Activated CD4-positive, alpha-beta T cell treated with anti-CD3 and anti-CD28 coated beads, Interleukin-2, amount 10 ng/mL, durations not matched to agents 7 days and 5 days (primary cell): Measurements from ENCODE around the gene LTBP1. TPM values are rescaled to one million over a fixed set of nuclear protein-coding genes. Genes with fewer than 3 reads are reported as not detected.
"Not testable (repeated sequence)": the region's sequence is repeated elsewhere in the genome, so short reads cannot be mapped to it uniquely, and the experiment has no call there.

Source experiments
- CTCF ChIA-PET: fragments of 350-600 bp; sonication (Branson Sonifier 250); formaldehyde crosslinking; loops from one replicate; lab custom pipeline; 2021; ENCODE audit warnings: antibody characterized with exemption; lab: Charles Lee
- POLR2A ChIA-PET: fragments of 350-600 bp; sonication (Branson Sonifier 250); formaldehyde crosslinking; loops from one replicate; lab custom pipeline; 2021; ENCODE audit warnings: antibody characterized with exemption; lab: Charles Lee
- DNase-seq: peaks from one replicate; pipeline ENCODE4 v3.0.0-alpha.2; 2020
- H3K27ac Mint-ChIP-seq: one replicate; pipeline ENCODE4 v1.8.0; 2021; ENCODE audit warnings: mild to moderate bottlenecking, moderate library complexity, mixed read lengths
- H3K27me3 Mint-ChIP-seq: one replicate; pipeline ENCODE4 v1.8.0; 2021; ENCODE audit warnings: mixed read lengths
- H3K36me3 Mint-ChIP-seq: one replicate; pipeline ENCODE4 v1.8.0; 2021; ENCODE audit warnings: low read depth, mixed read lengths
- H3K4me1 Mint-ChIP-seq: one replicate; pipeline ENCODE4 v1.8.0; 2021; ENCODE audit warnings: mixed read lengths
- H3K4me3 Mint-ChIP-seq: one replicate; pipeline ENCODE4 v1.8.0; 2021; ENCODE audit warnings: mild to moderate bottlenecking, moderate library complexity, mixed read lengths
- H3K9me3 Mint-ChIP-seq: one replicate; pipeline ENCODE4 v1.8.0; 2021; ENCODE audit warnings: mixed read lengths
- total RNA-seq, 2 experiments: library from RNA; stranded (reverse); gene quantifications; one replicate each; pipeline ENCODE4 v1.2.3, GENCODE V29; 2021

Gene LTBP1
- total RNA-seq, 2 experiments from 2014 or later: 0.17 to 0.27 TPM

DNA sequence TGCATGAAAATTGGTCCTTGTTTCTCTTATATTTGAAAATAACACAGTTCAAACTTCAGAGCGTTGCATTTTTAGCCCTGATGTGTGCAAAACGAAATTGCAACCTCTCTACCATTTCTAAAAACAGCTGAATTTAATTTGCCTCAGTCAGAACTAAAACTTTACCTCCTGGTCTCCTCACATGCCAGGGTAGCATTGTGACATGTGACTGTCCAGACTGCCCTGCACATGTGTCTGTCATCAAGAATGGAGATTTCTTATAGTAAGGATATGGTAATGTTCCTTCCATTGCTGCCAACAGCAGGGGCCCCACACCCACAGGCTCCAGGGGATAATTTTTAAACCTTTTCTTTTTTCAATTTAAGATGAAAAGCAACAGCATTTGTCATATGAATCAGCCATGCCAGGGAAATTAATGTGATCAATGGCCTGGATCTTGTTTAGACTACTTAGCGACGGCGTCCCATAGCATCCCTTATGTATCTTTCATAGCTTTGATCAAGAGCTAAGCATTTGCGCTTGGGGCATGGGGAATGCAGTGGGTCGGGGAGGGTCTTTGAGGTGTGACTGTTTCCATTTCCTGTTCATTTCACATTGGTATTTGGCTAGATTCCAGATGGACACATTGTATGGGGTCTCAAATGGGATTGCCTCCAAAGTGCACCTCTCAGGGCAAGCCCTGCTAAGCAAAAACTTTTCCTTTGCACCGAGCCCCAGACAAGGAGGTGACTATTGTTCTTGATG lies 437.3 kb downstream of the LTBP1 start:
- ChIA-PET CTCF (no interaction called here), POLR2A (interaction anchor here (0.7 kb wide), 1 partner anchor 605 kb away, joined by 3 read pairs; no protein-coding TSS in a partner anchor)
- peaks cover 4% of the 10 kb centered on the region for H3K27me3 Mint-ChIP-seq
- no peaks in the 10 kb centered on the region for H3K4me1 Mint-ChIP-seq
- H3K27ac Mint-ChIP-seq: no peak overlapping the region
- DNase-seq: no peak
- H3K9me3 Mint-ChIP-seq: no peaks in the 10 kb centered on the region
- no peak overlapping the region for H3K4me3 Mint-ChIP-seq
- no peaks in the 10 kb centered on the region for H3K36me3 Mint-ChIP-seq

DNA sequence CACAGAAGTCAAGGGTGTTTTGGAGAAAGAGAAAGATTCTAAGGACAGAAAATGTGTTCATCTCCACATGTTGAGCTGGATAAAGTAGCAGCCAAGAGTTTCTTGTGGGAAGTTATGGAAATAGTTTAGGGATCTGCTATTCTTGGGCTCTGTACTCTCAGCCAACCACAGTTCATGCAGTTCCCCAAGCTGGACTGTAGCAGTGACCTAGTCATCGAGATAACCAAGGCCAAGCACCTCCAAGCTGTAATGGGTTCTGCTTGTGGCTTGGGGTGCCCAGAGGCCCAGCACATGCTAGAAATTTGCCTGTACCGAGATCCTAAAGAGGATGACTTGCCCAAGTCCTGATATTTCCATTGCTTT lies 437.8 kb downstream of the LTBP1 start:
- no peak overlapping the region for H3K27ac Mint-ChIP-seq
- no peaks in the 10 kb centered on the region for H3K4me1 Mint-ChIP-seq
- ChIA-PET POLR2A (no interaction called here), CTCF (no interaction called here)
- H3K27me3 Mint-ChIP-seq: peaks cover 4% of the 10 kb centered on the region
- H3K4me3 Mint-ChIP-seq: no peak overlapping the region
- DNase-seq: no peak
- no peaks in the 10 kb centered on the region for H3K36me3 Mint-ChIP-seq
- H3K9me3 Mint-ChIP-seq: no peaks in the 10 kb centered on the region

DNA sequence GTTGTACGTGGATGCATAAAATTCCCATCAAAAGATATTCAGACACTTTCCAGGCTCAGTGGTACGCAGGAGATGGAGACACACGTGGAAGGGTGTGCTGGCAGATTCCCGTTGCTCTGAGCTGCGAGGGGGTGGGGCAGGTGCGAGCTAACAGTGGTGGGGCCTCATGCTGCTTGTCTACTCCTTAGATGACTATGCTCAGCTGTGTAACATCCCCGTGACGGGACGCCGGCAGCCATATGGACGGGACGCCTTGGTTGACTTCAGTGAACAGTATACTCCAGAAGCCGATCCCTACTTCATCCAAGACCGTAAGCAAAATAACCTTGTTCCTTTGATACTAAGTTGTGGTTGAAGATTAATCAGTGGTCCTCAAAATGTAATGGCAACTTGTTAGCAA lies 442.2 kb downstream of the LTBP1 start:
- Mint-ChIP-seq H3K9me3 (no peaks in the 10 kb centered on the region), H3K27ac (no peak overlapping the region), H3K4me1 (no peaks in the 10 kb centered on the region), H3K27me3 (peaks cover 6% of the 10 kb centered on the region), H3K4me3 (no peak overlapping the region), H3K36me3 (no peaks in the 10 kb centered on the region)
- DNase-seq: no peak
- ChIA-PET CTCF (no interaction called here), POLR2A (no interaction called here)

DNA sequence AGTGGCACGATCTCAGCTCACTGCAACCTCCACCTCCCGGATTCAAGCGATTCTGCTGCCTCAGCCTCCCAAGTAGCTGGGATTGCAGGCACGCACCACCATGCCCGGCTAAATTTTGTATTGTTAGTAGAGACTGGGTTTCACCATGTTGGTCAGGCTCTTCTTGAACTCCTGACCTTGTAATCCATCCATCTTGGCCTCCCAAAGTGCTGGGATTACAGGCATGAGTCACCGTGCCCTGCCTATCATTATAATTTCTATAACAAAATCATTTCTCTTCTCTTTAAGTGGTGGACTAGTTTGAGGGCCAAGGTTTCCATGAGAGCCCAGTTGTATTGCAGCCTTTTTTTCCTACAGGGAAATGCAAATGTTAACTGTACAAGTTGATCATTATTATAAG lies 442.9 kb downstream of the LTBP1 start:
- H3K9me3 Mint-ChIP-seq, DNase-seq, H3K27me3 Mint-ChIP-seq, H3K4me1 Mint-ChIP-seq, H3K4me3 Mint-ChIP-seq, POLR2A ChIA-PET, H3K27ac Mint-ChIP-seq, H3K36me3 Mint-ChIP-seq: not testable (repeated sequence)
- CTCF ChIA-PET: interaction anchor here (0.6 kb wide), 1 partner anchor 213 kb away, joined by 3 read pairs; no protein-coding TSS in a partner anchor

DNA sequence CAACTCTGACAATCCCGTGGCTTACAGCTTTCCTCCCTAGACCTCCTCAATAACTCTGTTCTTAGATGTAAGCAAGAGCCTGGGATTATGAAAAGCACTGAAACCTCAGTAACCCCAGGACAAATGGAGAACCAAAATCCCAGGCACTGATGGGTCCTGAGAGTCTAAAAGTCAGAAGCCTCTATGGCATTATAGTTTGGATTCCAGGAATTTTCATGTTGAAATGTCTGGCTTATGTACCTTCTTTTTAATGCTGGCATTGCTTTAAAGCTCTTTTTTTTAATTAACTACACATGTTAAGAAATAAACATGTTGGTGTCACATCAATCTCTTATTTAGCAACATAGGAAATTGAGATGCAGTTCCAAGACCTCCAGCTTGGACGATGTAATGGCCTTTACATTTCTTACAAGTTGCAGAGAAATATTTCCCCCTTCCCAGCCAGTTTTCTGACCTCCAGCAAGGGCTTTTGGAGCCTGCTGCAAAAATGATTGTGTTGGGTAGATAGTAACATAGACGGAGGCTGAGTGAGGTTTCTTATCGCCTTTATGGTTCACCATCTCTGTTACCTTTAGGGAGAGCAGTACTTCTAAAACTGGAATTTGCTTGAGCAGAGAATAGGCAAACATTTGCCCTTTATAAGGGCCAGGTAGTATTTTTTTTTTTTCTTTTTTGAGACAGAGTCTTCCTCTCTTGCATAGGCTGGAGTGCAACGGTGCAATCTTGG lies 444.9 kb downstream of the LTBP1 start:
- H3K36me3 Mint-ChIP-seq: no peaks in the 10 kb centered on the region
- peaks cover 4% of the 10 kb centered on the region for H3K27me3 Mint-ChIP-seq
- no peaks in the 10 kb centered on the region for H3K9me3 Mint-ChIP-seq

DNA sequence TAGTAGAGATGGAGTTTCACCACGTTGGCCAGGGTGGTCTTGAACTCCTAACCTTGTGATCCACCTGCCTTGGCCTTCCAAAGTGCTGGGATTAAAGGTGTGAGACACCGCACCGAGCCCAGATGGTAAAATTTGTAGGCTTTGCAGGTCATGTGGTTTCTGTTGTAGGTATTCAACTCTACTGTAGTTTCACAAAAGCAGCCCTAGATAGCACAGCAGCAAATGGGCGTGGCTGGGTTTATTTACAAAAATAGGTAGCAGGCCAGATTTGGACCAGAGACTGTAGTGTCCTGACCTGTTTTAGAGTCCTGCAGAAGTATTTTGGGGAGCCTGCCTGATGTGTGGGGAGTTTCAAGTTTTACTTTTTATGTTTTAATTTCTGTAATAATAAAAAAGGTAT lies 445.6 kb downstream of the LTBP1 start:
- Mint-ChIP-seq H3K36me3 (no peaks in the 10 kb centered on the region), H3K4me3 (no peak overlapping the region), H3K27me3 (peaks cover 4% of the 10 kb centered on the region), H3K4me1 (no peaks in the 10 kb centered on the region), H3K9me3 (no peaks in the 10 kb centered on the region), H3K27ac (no peak overlapping the region)
- DNase-seq: no peak
- POLR2A ChIA-PET: no interaction called here
- CTCF ChIA-PET: no interaction called here

More for the DNA sequence above, 444.9 kb downstream of the LTBP1 start:
- H3K4me3 Mint-ChIP-seq: no peak overlapping the region
- ChIA-PET CTCF (no interaction called here), POLR2A (no interaction called here)
- no peak for DNase-seq
- H3K27ac Mint-ChIP-seq: no peak overlapping the region
- no peaks in the 10 kb centered on the region for H3K4me1 Mint-ChIP-seq

DNA sequence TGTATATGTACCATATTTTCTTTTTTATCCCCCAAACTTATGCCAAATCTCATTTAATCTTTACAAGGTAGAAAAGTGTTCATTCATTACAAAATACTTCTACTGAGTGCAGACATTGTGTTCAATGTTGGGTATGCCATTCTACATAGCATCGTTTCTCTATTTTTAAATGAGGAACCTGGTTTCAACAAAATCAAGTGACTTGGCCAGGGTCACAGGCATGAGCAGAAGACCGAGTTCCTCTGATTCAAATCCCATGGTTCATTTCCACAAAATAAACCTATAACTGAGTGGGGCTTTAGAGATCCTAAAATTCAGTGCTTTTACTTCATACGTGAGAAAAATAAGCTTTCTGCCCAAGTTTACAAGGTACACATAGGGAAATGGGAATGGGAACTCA lies 448.3 kb downstream of the LTBP1 start:
- Mint-ChIP-seq H3K9me3 (no peaks in the 10 kb centered on the region), H3K4me1 (no peaks in the 10 kb centered on the region), H3K36me3 (no peaks in the 10 kb centered on the region), H3K4me3 (no peak overlapping the region), H3K27me3 (peaks cover 4% of the 10 kb centered on the region), H3K27ac (no peak overlapping the region)
- DNase-seq: no peak
- POLR2A ChIA-PET: no interaction called here
- CTCF ChIA-PET: interaction anchor here (1.2 kb wide), 1 partner anchor 274 kb away, joined by 3 read pairs; no protein-coding TSS in a partner anchor

DNA sequence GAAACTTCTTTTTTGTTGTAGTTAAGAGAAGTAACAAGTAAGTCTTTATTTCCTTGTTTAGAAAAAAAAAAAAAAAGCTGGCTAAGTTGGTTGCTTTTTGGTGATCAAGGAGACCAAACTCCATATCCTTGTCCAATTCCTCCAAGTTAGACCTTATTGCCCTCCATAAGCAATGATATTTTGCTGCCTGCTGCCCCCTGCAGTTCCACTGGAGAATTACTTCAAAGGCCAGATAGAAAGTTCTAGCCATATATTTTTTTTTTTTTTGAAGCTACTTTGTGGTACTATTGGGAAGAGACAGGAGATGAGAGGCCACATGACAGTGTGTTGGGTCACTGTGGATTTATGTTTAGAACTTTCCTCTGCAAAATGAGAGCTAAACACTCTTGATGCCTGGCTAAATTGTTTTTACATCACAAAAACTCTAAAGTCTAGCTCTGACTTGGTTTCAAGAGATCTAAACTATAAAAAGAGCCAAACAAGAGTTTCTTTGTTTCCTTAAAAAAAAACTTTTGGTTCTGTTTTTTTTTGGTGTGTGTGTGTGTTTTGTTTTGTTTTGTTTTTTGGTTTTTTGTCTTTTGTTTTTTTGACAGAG lies 449.0 kb downstream of the LTBP1 start:
- peaks cover 4% of the 10 kb centered on the region for H3K27me3 Mint-ChIP-seq
- no peak overlapping the region for H3K27ac Mint-ChIP-seq
- no peaks in the 10 kb centered on the region for H3K4me1 Mint-ChIP-seq
- ChIA-PET POLR2A (no interaction called here), CTCF (interaction anchor here (0.6 to 1.2 kb wide), 6 partner anchors 18 to 714 kb away, joined by 3 to 4 read pairs (median 3); no protein-coding TSS in a partner anchor)
- no peaks in the 10 kb centered on the region for H3K36me3 Mint-ChIP-seq
- DNase-seq: peak; percentile 60
- no peaks in the 10 kb centered on the region for H3K9me3 Mint-ChIP-seq
- no peak overlapping the region for H3K4me3 Mint-ChIP-seq

DNA sequence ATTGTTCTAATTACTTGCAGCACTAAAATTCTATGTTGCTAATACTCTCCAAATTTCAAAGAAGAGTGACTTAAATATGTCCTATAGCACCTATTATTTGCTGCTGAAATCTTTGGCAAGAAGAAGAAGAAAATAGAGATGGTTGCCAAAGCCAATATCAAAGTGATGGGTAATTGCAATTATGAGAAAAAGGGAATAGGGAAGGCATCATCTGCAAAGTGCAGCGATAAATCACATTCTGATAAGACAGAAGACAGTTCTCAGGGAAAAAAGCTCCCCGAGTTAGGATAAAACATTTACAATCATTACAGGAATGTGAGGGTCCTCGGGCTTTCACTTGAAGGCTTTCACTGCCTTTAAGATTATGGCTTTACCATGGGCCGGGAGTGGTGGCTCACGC lies 457.6 kb downstream of the LTBP1 start:
- Mint-ChIP-seq H3K27ac (no peak overlapping the region), H3K4me1 (no peaks in the 10 kb centered on the region), H3K9me3 (peaks cover 4% of the 10 kb centered on the region), H3K36me3 (no peaks in the 10 kb centered on the region), H3K27me3 (peaks cover 11% of the 10 kb centered on the region), H3K4me3 (no peak overlapping the region)
- no peak for DNase-seq
- ChIA-PET POLR2A (no interaction called here), CTCF (no interaction called here)

DNA sequence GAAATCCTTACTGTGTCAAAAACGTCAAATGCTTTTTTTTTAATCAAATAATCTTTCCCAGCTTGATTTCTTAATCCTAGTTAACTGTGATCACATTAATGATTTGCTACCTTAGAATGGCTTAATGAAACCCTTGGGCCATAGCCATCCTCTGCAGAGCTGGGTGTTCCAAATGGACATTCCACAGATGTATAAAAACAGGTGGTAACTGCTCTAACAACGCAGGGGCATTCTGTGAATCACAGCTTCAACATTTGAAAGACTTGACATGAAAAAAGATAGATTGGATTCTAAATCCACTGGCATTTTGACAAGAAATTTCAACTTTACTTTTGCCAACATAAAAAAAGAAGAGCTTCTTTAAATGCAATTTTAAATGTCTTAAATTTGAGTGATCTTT lies 459.9 kb downstream of the LTBP1 start:
- peaks cover 4% of the 10 kb centered on the region for H3K9me3 Mint-ChIP-seq
- POLR2A ChIA-PET: no interaction called here
- CTCF ChIA-PET: no interaction called here

DNA sequence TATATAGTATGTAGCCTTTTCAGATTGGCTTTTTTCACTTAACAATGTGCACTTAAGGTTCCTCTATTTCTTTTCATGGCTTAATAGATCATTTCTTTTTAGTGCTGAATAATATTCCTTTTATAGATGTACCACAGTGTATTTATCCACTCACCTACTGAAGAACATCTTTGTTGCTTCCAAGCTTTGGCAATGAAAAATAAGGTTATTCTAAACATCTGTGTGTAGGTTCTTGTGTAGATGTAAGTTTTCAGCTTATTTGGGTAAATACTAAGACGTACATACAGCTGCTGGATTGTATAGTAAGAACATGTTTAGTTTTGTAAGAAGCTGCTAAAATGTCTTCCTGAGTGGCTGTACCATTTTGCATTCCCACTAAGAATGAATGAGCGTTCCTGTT lies 461.4 kb downstream of the LTBP1 start:
- Mint-ChIP-seq H3K36me3 (no peaks in the 10 kb centered on the region), H3K9me3 (peaks cover 4% of the 10 kb centered on the region), H3K4me1 (no peaks in the 10 kb centered on the region), H3K27me3 (peaks cover 13% of the 10 kb centered on the region), H3K27ac (no peak overlapping the region), H3K4me3 (no peak overlapping the region)
- ChIA-PET CTCF (no interaction called here), POLR2A (no interaction called here)
- DNase-seq: no peak

More for the DNA sequence above, 459.9 kb downstream of the LTBP1 start:
- H3K27ac Mint-ChIP-seq: no peak overlapping the region
- peaks cover 13% of the 10 kb centered on the region for H3K27me3 Mint-ChIP-seq
- no peaks in the 10 kb centered on the region for H3K36me3 Mint-ChIP-seq
- no peak overlapping the region for H3K4me3 Mint-ChIP-seq
- H3K4me1 Mint-ChIP-seq: no peaks in the 10 kb centered on the region
- DNase-seq: no peak

DNA sequence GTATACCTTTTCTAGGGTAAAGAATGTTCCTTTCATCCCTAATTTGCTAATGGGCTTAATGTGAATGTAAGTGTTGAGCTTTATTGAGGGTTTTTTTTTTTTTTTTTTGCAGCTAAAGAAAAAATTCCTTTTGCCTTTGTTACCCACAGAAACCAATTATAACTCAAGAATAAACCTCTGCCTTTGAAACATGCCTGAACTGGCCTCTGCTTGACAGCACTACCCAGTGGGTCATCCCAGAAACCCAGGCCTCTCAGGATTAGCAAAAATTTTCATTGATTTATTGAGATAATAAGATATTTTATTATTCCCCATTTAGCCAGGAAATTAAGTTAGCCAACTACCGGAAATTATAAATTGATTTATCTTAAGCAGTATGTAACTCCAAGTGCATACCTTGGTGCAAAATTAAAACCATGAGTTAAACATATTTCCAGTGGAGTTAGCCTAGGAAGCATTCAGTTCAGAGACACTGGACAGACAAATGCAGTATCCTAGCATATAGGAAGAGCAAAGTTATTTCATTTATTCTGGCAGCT lies 462.7 kb downstream of the LTBP1 start:
- CTCF ChIA-PET: no interaction called here
- H3K4me3 Mint-ChIP-seq: no peak overlapping the region
- no peak for DNase-seq
- no peaks in the 10 kb centered on the region for H3K4me1 Mint-ChIP-seq
- H3K27me3 Mint-ChIP-seq: peaks cover 13% of the 10 kb centered on the region
- H3K9me3 Mint-ChIP-seq: peaks cover 4% of the 10 kb centered on the region
- H3K36me3 Mint-ChIP-seq: no peaks in the 10 kb centered on the region
- H3K27ac Mint-ChIP-seq: no peak overlapping the region
- POLR2A ChIA-PET: no interaction called here

DNA sequence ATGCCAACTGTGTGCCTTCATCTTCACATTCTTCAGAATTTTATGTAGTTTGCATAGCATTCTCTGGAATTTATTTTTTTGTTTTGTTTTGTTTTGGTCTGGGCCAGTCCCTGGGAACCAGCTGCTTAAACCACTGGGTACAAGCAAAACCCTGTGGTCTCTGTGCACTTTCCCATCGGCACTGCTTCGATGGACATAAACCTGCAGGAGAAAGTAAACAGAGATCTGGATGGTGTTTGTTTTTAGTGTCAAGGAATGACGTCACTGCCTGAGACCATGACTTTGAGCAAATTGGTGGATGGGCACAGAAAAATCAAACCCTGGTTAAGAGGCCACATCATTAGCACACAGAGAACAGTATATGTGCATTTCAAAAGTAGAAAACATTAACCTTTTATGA lies 465.0 kb downstream of the LTBP1 start:
- no peak overlapping the region for H3K27ac Mint-ChIP-seq
- CTCF ChIA-PET: interaction anchor here (0.6 kb wide), 1 partner anchor 48 kb away, joined by 3 read pairs; no protein-coding TSS in a partner anchor
- H3K9me3 Mint-ChIP-seq: peaks cover 4% of the 10 kb centered on the region

More for the DNA sequence above, 465.0 kb downstream of the LTBP1 start:
- POLR2A ChIA-PET: no interaction called here
- no peak for DNase-seq
- Mint-ChIP-seq H3K27me3 (peaks cover 13% of the 10 kb centered on the region), H3K4me3 (no peak overlapping the region), H3K4me1 (no peaks in the 10 kb centered on the region), H3K36me3 (no peaks in the 10 kb centered on the region)
